HG02938 (cell line): ENCODE results near the gene LDB3.

Experiments
- ATAC-seq: cut with Tn5 transposase; IDR thresholded peaks from one replicate; pipeline ENCODE4 v1.9.1; 2021; ENCODE audit warnings: mild to moderate bottlenecking, moderate library complexity; ENCODE audit not compliant: unreplicated experiment

The LDB3 gene

DNA sequence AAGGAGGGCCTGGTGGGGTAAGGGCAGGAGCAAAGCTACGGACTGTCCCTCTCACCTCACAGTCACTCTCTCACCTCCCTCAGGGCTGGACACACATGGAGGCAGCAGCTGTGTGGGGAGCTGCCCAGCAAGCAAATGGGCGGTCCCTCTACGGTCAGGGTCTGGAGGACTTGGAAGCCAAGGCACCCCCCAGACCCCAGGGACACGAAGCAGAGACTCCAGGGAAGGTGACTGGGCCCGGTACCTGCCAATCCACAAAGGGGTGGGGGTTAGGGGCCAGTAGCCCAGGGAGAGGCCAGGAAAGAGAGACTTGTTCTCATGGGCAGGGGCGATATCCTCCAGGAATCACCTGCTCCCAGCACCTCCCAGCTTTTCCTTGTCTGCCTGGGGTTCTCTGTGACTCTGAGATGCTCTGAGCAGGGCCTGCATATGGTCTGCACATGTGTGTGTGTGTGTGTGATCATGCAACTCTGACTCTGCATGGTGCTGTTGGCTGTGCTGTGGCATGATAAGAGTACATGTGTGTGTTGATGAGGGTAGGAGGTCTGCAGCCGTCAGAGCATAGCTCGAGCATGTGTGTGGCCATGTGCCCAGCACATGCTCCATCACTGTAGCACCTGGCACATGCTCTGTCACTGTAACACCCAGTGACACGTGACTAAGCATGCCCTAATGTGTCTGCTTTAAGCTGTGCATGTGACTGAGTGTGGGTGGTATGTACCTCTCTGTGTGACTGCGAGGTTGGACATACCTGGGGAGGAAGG is 4.6 kb upstream of the LDB3 start:
- no peak for ATAC-seq

DNA sequence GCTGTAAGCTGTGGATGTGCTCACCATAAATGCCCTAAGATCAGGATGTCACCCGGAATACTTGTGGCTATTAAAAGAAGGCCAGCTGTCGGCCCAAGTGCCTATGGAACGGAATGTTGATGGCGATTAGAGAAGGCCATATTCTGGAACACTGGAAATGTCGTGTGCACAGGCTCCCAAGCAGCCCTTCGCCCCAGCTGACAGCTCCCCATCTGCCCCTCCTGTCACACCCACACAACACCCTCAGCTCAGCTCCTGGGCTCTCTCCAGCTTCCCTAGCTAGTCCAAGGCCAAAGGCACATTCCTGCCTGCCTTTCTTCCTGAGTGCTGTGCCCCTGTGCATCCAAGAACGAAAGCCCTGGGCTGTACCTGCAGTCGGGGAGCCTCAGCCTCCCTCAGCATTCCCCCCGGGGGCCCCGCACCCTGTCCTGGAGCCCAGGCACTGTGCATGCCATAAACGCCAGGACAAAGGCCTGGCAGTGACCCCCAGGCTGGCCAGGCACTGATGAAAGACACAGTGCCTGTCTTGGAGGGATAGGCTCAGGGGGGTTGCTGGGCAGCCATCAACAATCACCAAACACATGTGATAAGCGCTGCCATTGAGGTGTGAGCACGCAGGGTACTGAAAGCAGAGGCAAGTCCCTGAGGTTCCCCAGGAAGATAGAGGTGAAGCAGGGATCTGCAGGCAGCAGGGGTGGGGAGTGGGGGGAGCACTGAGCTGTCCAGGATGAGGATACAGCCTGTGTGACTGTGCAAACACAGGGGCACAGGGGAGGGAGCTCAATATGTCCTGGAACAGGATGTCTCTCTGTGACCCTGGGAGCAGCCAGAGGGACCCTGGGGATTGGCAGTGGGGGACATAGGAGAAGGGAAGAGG is 3.7 kb upstream of the LDB3 start:
- no peak for ATAC-seq

GRCh38 chr10:86665218-86665607 is 3.1 kb upstream of the LDB3 start:
- no peak for ATAC-seq

- no peak for ATAC-seq
Observed at GRCh38 chr10:86665868-86666267, 2.4 kb upstream of the LDB3 start.

- ATAC-seq = no peak
Observed at GRCh38 chr10:86666538-86666937, 1.8 kb upstream of the LDB3 start.

GRCh38 chr10:86667421-86668181 is 710 bp upstream of the LDB3 start:
- ATAC-seq = no peak

DNA sequence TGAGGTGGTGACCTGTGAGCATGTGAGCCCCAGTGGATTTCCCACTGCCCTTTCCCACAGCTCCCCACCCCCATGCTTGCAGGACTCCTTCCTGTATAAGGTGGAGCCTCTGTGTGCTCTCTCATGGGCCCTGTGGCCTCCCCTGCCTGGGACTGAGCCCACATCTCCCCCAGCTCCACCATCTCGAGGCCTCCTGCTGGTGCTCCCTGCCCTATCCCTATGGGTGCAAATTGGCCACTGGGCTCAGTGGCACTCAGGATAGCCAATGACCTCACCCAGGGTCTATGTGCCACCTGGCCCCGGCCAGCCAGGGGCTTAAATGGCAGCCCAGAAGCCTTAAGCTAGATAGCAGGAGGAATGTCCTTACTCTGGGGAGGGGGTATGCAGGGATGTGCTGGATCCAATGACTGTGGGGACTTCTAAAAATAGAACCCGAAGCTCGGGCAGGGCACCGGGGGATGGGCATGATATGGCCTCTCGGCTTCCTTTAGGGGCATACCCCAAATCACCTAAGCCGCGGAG is 2.0 kb downstream of the LDB3 start:
- ATAC-seq = no peak

- ATAC-seq = no peak
Observed at GRCh38 chr10:86670876-86671275, 2.6 kb downstream of the LDB3 start.

- no peak for ATAC-seq
Observed at GRCh38 chr10:86671419-86671818, 3.1 kb downstream of the LDB3 start.

DNA sequence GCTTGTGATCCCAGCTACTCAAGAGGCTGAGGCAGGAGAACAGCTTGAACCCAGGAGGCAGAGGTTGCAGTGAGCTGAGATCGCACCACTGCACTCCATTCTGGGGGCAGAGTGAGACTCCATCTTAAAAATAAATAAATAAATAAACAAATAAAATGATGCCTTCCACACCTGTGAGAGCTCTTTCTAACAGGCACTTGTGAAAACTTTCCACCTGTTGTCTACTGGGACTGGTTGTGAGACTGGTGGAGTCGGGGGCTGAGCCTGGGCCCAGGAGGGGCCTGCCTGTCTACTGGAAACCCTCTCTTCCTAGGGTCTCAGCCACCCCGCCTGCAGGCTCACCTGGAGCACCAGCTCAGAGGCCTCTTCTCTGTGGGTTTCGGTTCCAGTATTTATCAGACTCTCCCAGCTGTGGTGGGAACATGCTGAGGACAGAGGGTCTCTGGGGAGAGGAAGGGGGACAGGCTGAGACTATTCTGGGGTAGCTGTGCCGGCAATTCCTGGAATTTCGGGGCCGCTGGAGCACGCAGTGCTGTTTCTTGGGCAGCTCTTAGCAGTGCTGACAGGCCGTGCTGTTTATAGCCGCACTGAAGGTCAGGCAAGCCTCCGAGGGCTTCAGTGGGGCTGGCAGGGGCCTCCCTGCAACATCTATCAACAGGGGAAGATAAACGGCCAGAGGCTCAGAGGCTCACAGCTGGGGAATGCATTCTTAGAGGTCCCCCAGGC is 3.8 kb downstream of the LDB3 start:
- no peak for ATAC-seq

DNA sequence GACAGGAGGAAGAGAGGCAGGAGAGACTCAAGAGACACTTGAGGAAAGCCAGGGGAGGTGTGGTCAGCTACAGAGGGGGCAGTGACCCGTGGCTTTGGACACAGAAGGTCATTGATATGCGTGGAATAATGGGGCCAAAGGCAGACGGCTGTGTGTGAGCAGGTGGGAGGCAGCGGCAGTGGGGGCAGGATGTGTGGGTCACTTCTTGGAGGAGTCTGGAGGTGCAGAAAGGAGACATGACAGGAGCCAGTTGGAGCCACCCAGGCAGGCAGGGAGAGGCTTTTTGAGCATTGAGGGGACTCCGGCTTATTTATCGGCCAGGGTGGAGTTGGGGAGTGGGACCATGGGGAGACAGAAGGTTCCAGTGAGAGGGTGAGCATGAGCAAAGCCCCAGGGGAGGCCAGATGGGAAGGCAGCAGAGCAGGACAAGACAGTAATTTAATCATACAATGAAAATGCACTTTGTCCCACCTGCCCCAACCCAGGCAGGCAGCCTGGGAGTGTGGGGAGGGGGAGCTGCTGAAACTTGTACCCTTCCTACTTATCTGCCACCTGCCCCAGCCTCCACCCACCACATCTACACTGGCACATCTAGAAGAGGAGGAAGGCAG is 5.0 kb downstream of the LDB3 start:
- no peak for ATAC-seq

- ATAC-seq = no peak
Observed at GRCh38 chr10:86673827-86674581, 5.7 kb downstream of the LDB3 start.

- no peak for ATAC-seq
Observed at GRCh38 chr10:86674912-86675311, 6.6 kb downstream of the LDB3 start.

GRCh38 chr10:86677374-86677773 is 9.1 kb downstream of the LDB3 start:
- ATAC-seq = no peak

DNA sequence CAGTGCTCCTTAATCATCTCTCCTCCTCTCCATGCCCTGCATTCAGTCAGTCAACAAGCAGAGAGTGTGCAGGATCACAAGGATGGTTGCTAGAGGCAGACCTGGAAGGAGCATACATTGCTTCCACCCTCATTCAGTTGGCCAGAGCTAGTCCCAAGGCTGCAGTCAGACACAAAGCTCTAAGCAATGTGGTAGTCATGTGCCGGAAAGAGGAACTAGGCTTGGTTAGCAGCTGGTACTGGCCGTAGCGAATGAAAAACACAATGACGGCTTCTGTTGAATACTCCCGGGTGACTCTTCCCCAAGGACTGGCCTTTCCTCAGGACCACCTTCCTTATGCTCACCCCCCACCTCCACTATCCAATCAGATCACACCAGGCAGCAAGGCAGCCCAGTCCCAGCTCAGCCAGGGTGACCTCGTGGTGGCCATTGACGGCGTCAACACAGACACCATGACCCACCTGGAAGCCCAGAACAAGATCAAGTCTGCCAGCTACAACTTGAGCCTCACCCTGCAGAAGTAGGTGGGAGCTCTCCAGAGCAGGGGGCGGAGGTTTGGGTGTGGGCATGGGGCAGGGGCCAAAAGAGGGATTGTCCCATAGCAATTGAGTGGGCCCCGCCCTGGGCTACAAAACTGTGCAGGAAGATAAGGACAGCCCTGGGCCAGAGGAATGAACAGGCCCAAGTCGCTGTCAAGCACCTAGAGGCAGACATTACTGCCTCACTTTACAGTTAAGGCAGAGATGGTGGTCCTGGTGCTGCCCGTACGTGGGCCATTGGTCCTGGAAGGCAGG is 10.9 kb downstream of the LDB3 start:
- peak; percentile 42 for ATAC-seq

GRCh38 chr10:86681047-86681446 is 12.7 kb downstream of the LDB3 start:
- no peak for ATAC-seq

DNA sequence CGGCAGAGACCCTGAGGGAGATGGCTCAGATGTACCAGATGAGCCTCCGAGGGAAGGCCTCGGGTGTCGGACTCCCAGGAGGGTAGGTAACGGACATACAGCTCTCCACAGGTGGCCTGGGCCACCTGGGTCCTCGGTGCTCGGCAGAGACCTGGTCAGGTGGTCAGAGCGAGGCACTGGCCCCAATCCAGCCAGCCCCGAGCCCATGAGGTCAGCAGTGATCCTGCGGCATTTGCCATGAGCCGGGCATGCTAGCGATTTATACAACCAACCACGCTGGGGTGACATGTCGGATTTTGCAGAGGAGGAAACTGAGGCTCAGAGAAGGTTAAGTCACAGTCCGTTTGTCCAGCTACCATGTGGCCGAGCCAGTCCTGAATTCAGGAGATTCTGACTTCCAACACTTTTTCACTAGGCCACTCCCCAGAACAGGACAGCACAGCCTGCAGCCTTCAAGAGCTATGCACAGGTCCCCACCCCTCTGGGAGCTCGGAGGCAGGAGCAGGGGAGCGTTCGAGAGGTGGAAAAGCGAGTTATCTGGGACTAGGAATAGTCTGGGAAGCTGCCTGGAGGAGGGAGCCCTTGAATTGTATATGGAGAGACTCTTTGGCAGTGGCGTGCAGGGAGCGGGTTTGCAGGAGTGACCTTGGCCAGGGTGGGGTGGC is 13.5 kb downstream of the LDB3 start:
- ATAC-seq = no peak

DNA sequence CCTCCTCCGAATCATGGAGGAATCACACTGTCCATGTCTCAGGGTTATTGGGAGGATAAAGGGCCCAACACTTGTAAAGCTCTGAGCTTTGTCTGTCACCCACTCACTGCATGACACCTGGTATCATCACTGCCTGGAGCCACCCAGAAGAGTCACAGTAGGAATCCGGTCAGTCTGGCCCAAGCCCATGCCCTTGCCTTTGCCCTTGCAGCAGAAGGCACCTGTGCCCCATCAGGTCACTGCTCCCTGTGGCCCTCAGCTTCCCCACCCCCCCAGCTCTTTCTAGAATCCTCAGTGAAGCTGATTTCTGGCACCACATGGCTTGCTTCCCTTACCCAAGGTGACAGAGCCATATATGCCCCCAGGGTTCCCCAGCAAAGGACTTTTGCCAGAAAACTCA is 14.4 kb downstream of the LDB3 start:
- no peak for ATAC-seq
